PC-3 (cell line): ENCODE results near the gene MAD1L1. TPM values are rescaled to one million over a fixed set of nuclear protein-coding genes. Genes with fewer than 3 reads are reported as not detected.

ENCODE experiments used
- ATAC-seq: fragments of 200-7000 bp; cut with Tn5 transposase; 2 replicates; pipeline ENCODE4 v1.9.1; 2020; ENCODE audit warnings: mild to moderate bottlenecking, moderate library complexity
- BruUV-seq: library from RNA; stranded (reverse); fragments of 400-500 nt; replicated peaks from 2 replicates; lab custom pipeline; 2021; lab: Mats Ljungman, UMichigan
- CTCF ChIA-PET: fragments of 300-600 bp; sonication (Branson Sonifier 250); formaldehyde crosslinking; loops from one replicate; lab custom pipeline; 2022; ENCODE audit warnings: antibody characterized with exemption; lab: Charles Lee
- POLR2A ChIA-PET: fragments of 300-600 bp; sonication (Branson Sonifier 250); formaldehyde crosslinking; loops from one replicate; lab custom pipeline; 2022; ENCODE audit warnings: antibody characterized with exemption; ENCODE audit not compliant: unreplicated experiment; lab: Charles Lee
- DNase-seq: peaks from one replicate; pipeline ENCODE4 v3.0.0-alpha.2; 2015
- H2AFZ ChIP-seq: fragments of 300-600 bp; sonication (generic); 2 replicates; pipeline ENCODE4 v1.6.0; 2016; ENCODE audit warnings: antibody characterized with exemption, low read length
- H3F3A ChIP-seq: fragments of 300-600 bp; sonication (generic); one replicate; pipeline ENCODE4 v1.6.0; 2017; ENCODE audit warnings: antibody characterized with exemption, low read length, control low read depth, mild to moderate bottlenecking; ENCODE audit not compliant: unreplicated experiment
- H3K27ac ChIP-seq: fragments of 300-600 bp; sonication (generic); 2 replicates; pipeline ENCODE4 v1.5.1; 2016; ENCODE audit warnings: mild to moderate bottlenecking, low read length
- H3K27me3 ChIP-seq: fragments of 300-600 bp; sonication (generic); 2 replicates; pipeline ENCODE4 v1.6.1; 2016; ENCODE audit warnings: low read length, mixed read lengths
- H3K36me3 ChIP-seq: fragments of 300-600 bp; sonication (generic); 2 replicates; pipeline ENCODE4 v1.6.1; 2016; ENCODE audit warnings: low read depth, mixed run types, low read length, mixed read lengths
- H3K4me1 ChIP-seq: fragments of 300-600 bp; sonication (generic); 2 replicates; pipeline ENCODE4 v1.5.1; 2016; ENCODE audit warnings: low read length; ENCODE audit not compliant: insufficient read depth
- H3K4me2 ChIP-seq: fragments of 300-600 bp; sonication (generic); 2 replicates; pipeline ENCODE4 v1.6.0; 2016; ENCODE audit warnings: low read length
- H3K4me3 ChIP-seq: fragments of 300-600 bp; sonication (generic); 2 replicates; pipeline ENCODE4 v1.5.1; 2016; ENCODE audit warnings: mild to moderate bottlenecking, low read length, mixed read lengths
- H3K79me2 ChIP-seq: fragments of 300-600 bp; sonication (generic); 2 replicates; pipeline ENCODE4 v1.6.1; 2017; ENCODE audit warnings: low read length, mixed read lengths
- H3K9ac ChIP-seq: fragments of 300-600 bp; sonication (generic); 2 replicates; pipeline ENCODE4 v1.6.0; 2016; ENCODE audit warnings: mild to moderate bottlenecking, low read length
- H3K9me2 ChIP-seq: fragments of 300-600 bp; sonication (generic); replicated peaks from 2 replicates; pipeline ENCODE4 v1.6.1; 2016; ENCODE audit warnings: mixed run types, low read length, mixed read lengths
- H3K9me3 ChIP-seq: fragments of 300-600 bp; sonication (generic); 2 replicates; pipeline ENCODE4 v1.6.1; 2016; ENCODE audit warnings: low read length, mixed read lengths
- H4K20me1 ChIP-seq: fragments of 300-600 bp; sonication (generic); 2 replicates; pipeline ENCODE4 v1.6.1; 2016; ENCODE audit warnings: low read length, mixed read lengths
- CTCF ChIP-seq: fragments of 300-600 bp; sonication (generic); conservative IDR thresholded peaks from 2 replicates; pipeline ENCODE4 v1.5.1; 2017; ENCODE audit warnings: antibody characterized with exemption, low read depth, mild to moderate bottlenecking, low read length
- EZH2 ChIP-seq: fragments of 300-600 bp; sonication (generic); IDR thresholded peaks from one replicate; pipeline ENCODE4 v1.6.1; 2017; ENCODE audit warnings: antibody characterized with exemption, mild to moderate bottlenecking, low read length; ENCODE audit not compliant: unreplicated experiment
- EZH2phosphoT487 ChIP-seq: fragments of 300-600 bp; sonication (generic); IDR thresholded peaks from 2 replicates; pipeline ENCODE4 v1.6.1; 2018; ENCODE audit warnings: mild to moderate bottlenecking, antibody characterized with exemption, low read length, borderline replicate concordance
- intact Hi-C: fragments of 100-400 bp; cut with micrococcal nuclease; formaldehyde crosslinking; loops from 2 replicates; pipeline ENCODE4 v1.9.0; 2023
- total RNA-seq: library from RNA; depleted of rRNA; stranded (reverse); fragments of >200 nt; gene quantifications from 2 replicates; pipeline ENCODE4 v1.2.3, GENCODE V29; 2014

The MAD1L1 gene
- total RNA-seq, 1 experiment from 2014 or later, result 88.4 TPM

- Histone ChIP-seq H3K4me3 (no peak overlapping the region), H3K27ac (no peak overlapping the region), H3K4me1 (no peaks in the 10 kb centered on the region), H3K9me3 (no peaks in the 10 kb centered on the region), H3K9ac (no peak overlapping the region), H3K36me3 (peaks cover 5% of the 10 kb centered on the region; the same call in 1 of the 2 replicates), H3F3A (no peaks in the 10 kb centered on the region), H3K9me2 (no peaks in the 10 kb centered on the region), H3K4me2 (no peak overlapping the region), H3K27me3 (no peaks in the 10 kb centered on the region), H4K20me1 (no peaks in the 10 kb centered on the region), H2AFZ (no peak overlapping the region), H3K79me2 (no peaks in the 10 kb centered on the region)
- ChIA-PET POLR2A (no interaction called here), CTCF (no interaction called here)
- BruUV-seq, result no TSS peak
- DNase-seq, result no peak
- intact Hi-C loops, result no loop called here
- no peak for ATAC-seq
- TF ChIP-seq CTCF, result no peak
- TF ChIP-seq EZH2, result no peak
- TF ChIP-seq EZH2phosphoT487, result no peak
Measured at GRCh38 chr7:2141651-2142050, 91.1 kb downstream of the MAD1L1 start.

- POLR2A ChIA-PET, result no interaction called here
- no peak overlapping the region for H3K4me2 ChIP-seq
- CTCF ChIA-PET, result no interaction called here
- DNase-seq (no peak), ATAC-seq (no peak)
- no peaks in the 10 kb centered on the region for H3K9me2 ChIP-seq
- H3K4me1 ChIP-seq, result no peaks in the 10 kb centered on the region
- H3F3A ChIP-seq, result no peaks in the 10 kb centered on the region
- H3K9me3 ChIP-seq, result no peaks in the 10 kb centered on the region
- no peaks in the 10 kb centered on the region for H4K20me1 ChIP-seq
- BruUV-seq, result no TSS peak
- H3K4me3 ChIP-seq, result no peak overlapping the region
- intact Hi-C loops, result no loop called here
- no peaks in the 10 kb centered on the region for H3K79me2 ChIP-seq
- H3K36me3 ChIP-seq, result peaks cover 7% of the 10 kb centered on the region; the same call in 1 of the 2 replicates
- no peak overlapping the region for H3K9ac ChIP-seq
- no peak overlapping the region for H3K27ac ChIP-seq
- H3K27me3 ChIP-seq, result no peaks in the 10 kb centered on the region
- TF ChIP-seq EZH2phosphoT487 (no peak), CTCF (no peak), EZH2 (no peak)
- H2AFZ ChIP-seq, result no peak overlapping the region
Measured at GRCh38 chr7:2141021-2141410, 91.7 kb downstream of the MAD1L1 start.

- intact Hi-C loops, result no loop called here
- Histone ChIP-seq H3K4me3 (no peak overlapping the region), H3K4me2 (no peak overlapping the region), H3K9ac (no peak overlapping the region), H4K20me1 (no peaks in the 10 kb centered on the region), H3K9me3 (no peaks in the 10 kb centered on the region), H3K79me2 (no peaks in the 10 kb centered on the region), H3K4me1 (no peaks in the 10 kb centered on the region), H3K27ac (no peak overlapping the region), H3K9me2 (no peaks in the 10 kb centered on the region), H2AFZ (no peak overlapping the region), H3K27me3 (no peaks in the 10 kb centered on the region), H3F3A (no peaks in the 10 kb centered on the region), H3K36me3 (peaks cover 10% of the 10 kb centered on the region; the same call in 1 of the 2 replicates)
- ChIA-PET POLR2A (no interaction called here), CTCF (no interaction called here)
- BruUV-seq, result no TSS peak
- no peak for DNase-seq
- no peak for ATAC-seq
- TF ChIP-seq EZH2phosphoT487, result no peak
Measured at GRCh38 chr7:2140216-2141020, 92.3 kb downstream of the MAD1L1 start.
